GM12878 (cell line): ENCODE data around the gene NPIPA8.
"Not testable (repeated sequence)": the region's sequence is repeated elsewhere in the genome, so short reads cannot be mapped to it uniquely, and the experiment has no call there.

Experiments
- EP300 ChIP-seq, 2 experiments: fragments of 150-350 bp in 1 of 2; IDR thresholded peaks; 2 replicates each; pipeline ENCODE4 v1.6.1; 2011 to 2012; ENCODE audit warnings: low read depth in 2 of 2, low read length in 2 of 2, borderline replicate concordance in 1 of 2, improper control_type of control experiment in 1 of 2, inconsistent platforms in 1 of 2; ENCODE audit not compliant: control insufficient read depth in 1 of 2
- FOXM1 ChIP-seq: IDR thresholded peaks from 2 replicates; pipeline ENCODE4 v1.6.1; 2012; ENCODE audit warnings: low read depth, mild to moderate bottlenecking, inconsistent platforms, low read length, moderate library complexity
- YY1 ChIP-seq: IDR thresholded peaks from 2 replicates; pipeline ENCODE4 v1.6.1; 2011; ENCODE audit warnings: low read depth, mild to moderate bottlenecking, low read length

- TF ChIP-seq YY1; EP300 (IDR thresholded peaks at IDR 0.05; ENCODE audit: borderline replicate concordance in 1 of 2, control insufficient read depth in 1 of 2, low read depth in 2 of 2, low read length in 2 of 2); FOXM1: not testable (repeated sequence)
Measured at GRCh38 chr16:18290959-18291358, 45.6 kb downstream of the NPIPA8 start.
